Measurements from ENCODE around the gene SLC12A5. TPM values are rescaled to one million over a fixed set of nuclear protein-coding genes. Genes with fewer than 3 reads are reported as not detected.
"Not testable (repeated sequence)": the region's sequence is repeated elsewhere in the genome, so short reads cannot be mapped to it uniquely, and the experiment has no call there.

The SLC12A5 gene
- total RNA-seq (2014; rRNA removed; shearing (Covaris generic)) = 0.21 and 4.3 TPM in 2 replicates

DNA sequence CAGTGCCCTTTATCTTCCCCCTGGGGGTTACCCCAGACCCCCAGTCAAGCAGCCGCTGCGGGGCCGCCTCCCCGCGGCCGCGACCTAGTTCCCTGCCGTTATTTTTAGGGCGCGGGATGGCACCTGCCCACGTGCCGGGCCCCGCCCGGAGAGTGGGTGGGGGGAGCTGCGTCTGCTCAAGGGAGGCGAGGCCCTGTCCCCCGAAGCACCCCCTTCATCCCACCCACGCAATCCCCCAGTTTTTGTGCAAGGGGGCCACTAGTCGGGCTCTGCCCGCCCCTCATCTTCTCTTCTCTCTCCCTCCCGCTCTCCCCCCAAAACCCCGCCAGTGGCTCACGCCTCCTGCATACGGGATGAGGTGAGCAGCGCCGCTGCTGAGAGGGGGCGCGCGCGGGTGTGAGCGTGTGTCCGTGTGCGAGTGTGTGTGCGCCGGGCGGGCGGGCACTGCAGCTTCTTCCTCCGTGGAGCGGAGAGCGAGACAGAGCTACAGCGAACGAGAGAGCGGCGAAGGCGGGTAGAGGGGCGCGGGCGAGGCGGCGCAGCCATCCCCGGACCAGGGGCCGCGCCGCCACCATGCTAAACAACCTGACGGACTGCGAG lies at the start of gene SLC12A5:
Gene SLC12A5, plus strand, starts transcription at position 444 of the 600 bp plus-strand sequence. Its CDS starts 130 bp downstream, at position 574.
- no peak for DNase-seq (ENCODE audit: low spot score)

DNA sequence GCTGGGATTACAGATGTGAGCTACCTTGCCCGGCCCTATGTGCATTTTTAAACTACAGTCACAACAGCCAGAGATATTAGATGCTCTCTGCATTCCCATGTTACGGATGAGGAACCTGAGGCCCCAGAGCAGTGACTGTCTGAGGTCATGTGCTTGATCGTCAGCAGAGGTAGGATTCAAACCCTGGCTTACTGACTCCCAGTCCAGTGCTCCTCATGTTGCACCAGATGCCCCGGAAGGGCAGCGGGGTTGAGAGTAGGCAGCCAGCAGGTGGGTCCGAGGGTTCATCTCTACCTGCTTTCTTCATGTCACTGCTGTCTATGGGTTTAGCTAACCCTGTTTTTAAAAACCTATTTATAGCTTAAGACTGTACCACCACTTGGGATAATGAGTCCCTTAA lies 47.8 kb upstream of the SLC12A5 start:
- no peak for DNase-seq (ENCODE audit: low spot score)

DNA sequence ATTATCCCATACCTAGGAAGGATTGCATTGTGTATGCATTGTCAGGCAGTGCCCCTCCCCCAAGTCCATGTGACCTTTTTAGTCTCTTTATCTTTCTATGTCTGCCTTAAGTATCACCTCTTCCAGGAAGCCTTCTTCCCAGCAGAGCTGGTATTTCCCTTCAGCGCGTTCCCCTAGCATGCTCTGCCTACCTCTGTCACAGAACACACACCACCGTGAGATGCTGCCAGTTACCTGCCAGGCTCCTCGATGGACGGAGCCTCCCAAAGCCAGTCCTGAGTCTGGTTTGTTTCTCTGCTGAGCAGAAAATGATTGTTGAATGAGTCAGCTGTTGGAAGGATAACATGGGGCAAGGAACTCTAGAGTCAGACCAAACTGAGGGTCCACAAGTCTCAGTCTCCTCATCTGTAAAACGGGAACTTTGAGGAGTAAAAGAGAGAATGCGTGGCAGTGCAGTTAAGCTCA lies 45.7 kb upstream of the SLC12A5 start:
- no peak for DNase-seq (ENCODE audit: low spot score)

DNA sequence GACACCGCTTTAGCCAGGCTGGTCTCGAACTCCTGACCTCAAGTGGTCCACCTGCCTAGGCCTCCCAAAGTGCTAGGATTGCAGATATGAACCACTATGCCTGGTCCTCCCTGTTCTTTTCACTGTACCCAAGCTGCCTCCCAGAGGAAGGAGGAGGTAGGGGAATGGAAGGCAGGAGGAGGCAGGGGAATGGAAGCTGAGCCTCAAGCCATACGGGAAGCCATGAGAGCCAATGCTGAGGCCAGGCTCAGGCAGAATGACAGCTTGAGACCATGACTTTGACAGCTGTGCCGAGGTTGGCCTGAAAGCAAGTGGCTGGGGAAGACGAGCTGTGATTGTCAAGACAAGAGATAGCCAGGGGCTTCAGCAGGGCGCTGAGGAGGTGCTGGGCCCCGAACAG lies 43.4 kb upstream of the SLC12A5 start:
- no peak for DNase-seq (ENCODE audit: low spot score)

DNA sequence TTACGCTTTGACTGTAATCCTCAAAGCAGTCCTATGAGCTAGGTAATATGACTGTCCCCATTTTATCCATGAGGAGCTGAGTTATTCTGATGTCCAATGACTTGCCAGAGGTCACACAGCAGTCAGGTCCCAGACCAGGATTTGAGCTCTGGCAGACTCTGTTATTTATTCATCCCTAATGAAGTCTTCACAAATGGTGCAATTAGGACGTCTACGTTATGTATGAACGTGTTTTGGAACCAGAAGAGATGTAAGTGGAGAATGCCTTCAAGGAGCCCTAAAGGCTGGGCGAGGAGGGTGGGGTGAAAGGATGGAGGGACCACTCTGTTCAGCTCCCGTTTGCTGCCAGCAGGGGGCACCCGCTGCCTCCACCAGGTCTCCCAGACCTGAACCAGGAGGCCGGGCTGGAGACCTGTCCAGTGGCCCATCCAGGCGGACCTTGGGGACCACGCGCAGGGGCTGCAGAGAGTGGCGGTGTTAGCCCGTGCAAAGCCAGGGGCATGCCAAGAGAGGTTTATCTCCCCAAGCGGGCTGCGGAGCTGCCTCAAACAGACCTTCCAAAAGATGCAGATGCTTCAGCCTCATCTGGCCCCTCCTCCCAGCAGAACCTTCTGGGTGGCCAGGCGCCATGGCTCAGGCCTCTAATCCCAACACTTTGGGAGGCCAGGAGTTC lies 41.8 kb upstream of the SLC12A5 start:
- DNase-seq (ENCODE audit: low spot score) = peak; percentile 56

DNA sequence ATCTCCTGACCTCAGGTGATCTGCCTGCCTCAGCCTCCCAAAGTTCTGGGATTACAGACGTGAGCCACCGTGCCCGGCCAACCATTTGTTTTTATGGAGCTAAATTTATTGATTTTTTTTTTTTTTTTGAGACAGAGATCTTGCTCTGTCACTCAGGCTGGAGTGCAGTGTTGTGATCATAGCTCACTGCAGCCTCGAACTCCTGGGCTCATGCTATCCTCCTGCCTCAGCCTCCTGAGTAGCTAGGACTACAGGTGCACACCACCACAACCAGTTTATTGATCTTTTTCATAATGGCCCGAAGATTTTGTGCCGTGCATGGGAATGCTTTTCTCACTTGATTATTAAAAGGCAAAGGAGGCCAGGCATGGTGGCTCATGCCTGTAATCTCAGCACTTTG lies 40.2 kb upstream of the SLC12A5 start:
- not testable (repeated sequence) for DNase-seq (ENCODE audit: low spot score)

DNA sequence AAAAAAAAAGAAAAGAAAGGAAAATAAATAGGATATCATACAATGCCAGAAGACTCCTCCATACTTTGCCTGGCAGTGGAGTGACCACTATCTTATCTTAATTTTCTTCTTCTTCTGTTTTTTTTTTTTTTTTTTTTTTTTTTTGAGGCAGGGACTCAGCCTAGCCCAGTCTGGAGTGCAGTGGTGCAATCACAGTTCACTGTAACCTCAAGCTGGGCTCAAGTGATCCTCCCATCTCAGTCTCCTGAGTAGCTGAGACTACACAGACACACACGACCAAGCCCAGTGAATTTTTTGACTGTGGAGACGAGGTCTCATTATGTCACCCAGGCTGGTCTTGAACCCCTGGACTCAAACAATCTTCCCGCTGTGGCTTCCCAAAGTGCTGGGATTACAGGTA lies 37.4 kb upstream of the SLC12A5 start:
- DNase-seq (ENCODE audit: low spot score) = no peak

DNA sequence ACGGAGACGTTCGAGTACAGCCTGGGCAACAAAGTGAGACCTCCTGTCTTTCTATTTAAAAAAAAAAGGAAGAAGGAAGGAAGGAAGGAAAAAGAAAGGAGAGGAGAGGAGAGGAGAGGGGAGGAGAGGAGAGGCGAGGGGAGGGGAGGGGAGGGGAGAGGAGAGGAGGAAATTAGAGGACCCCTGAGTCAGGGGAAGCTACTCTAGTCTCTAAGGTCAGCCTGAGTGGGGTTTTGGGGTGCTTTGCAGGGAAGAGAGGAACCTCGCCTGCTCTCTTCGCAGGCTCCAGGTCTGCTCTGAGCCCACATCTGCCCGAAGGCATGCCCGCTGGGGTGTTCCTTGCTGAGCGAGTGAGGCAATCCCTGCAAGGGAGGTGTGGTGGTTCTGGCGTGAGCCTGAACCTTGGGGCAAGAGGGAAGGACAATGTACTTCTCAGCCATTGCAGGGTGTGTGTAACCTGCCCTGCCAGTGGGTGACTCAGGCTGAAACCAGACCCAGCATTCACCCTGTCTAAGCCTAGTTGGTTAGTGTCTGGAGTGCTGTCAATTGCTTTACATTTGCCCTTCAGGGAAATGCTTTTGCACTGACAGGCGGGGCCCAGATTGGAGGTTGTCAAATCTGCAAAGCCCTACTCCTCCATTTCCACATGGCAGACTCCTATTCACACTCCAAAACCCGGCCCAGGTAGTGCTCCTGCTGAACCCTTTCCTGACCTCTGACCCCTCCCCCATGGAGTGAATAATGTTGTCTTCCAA lies 35.6 kb upstream of the SLC12A5 start:
- DNase-seq (ENCODE audit: low spot score) = peak; percentile 78

DNA sequence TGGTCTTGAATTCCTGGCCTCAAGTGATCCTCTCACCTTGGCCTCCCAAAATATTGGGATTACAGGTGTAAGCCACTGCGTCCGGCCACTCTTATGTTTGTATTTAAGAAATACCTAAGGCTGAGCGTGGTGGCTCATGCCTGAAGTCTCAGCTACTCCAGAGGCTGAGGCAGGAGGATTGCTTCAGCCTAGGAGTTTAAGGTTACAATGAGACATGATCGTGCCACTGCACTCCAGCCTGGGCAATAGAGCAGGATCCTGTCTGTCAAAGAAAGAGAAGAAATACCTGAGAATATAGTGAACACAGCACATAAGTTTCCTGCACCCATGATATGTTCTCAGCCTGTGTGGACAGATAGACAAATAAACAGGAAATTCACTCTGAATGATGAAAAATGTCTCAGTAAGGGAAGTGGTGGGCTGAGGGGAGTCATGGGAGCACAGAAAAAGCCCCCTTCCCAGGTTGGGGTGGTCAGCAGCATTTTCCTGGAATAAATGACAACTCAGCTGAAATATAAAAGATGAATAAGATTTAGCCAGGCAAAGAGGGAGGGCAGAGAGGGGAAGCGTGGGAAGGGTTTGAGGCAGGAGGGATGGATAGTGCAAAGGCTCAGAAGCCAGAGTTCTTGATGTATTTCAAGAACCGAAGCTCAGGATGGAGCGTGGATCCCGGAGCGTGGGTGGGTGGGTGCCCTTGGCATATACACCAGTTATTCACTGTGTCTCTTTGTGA lies 34.1 kb upstream of the SLC12A5 start:
- DNase-seq (ENCODE audit: low spot score) = no peak

DNA sequence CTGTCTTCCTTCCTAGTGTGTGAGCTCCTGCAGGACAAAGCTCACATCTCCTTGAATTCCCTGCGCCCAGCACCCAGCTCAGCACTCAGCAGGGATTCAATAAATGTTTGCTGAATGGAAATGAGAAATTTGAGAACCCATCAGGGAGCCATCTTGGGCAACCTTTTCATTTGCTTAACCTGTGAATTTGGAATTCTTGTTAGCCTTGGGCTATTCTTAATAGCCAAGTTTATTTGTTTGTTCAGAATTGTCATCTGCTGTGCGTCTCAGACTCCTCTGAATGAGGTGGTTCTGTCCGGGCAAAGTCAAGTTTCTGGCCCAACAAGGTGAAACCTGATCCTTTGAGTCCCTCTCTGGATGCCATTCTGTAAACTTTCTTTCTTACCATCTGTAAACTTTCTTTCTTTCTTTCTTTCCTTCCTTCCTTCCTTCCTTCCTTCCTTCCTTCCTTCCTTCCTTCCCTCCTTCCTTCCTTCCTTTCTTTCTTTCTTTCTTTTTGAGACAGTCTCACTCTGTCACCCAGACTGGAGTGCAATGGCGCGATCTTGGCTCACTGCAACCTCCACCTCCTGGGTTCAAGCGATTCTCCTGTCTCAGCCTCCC lies 33.4 kb upstream of the SLC12A5 start:
- DNase-seq (ENCODE audit: low spot score) = not testable (repeated sequence)

DNA sequence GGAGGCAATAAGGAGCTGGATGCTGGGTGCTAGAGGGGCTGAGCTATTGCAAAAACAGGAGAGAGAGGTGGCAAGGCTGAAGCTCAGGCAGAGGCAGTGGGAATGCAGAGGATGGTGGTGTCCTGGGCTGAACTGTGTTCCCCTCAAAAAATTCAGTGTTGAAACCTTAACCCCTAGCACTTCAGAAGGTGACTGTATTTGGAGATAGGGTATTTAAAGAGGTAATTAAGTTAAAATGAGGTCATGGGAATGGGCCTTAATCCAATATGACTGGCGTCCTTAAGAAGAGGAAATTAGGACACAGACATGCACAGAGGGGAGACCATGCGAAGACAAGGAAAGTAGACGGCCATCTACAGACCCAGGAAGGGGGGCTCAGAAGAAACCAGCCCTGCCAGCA lies 31.8 kb upstream of the SLC12A5 start:
- no peak for DNase-seq (ENCODE audit: low spot score)

DNA sequence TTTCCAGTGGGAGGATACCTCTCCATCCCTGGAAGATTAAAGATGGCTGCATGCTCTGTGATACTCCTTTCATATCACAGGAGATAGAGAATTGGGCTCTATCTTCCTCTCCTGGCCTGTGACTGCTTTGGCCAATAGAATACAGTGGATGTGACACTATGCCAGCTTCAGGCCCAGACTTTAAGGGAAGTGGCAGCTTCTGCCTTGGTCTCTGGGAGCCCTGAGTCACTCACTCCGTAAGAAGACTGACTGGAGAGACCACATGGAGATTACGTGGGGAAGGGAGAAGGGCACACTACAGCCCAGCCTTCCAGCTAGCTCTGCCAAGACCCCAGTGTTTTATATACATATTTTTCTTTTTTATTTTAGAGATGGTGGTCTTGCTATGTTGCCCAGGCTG lies 30.7 kb upstream of the SLC12A5 start:
- DNase-seq (ENCODE audit: low spot score) = no peak

DNA sequence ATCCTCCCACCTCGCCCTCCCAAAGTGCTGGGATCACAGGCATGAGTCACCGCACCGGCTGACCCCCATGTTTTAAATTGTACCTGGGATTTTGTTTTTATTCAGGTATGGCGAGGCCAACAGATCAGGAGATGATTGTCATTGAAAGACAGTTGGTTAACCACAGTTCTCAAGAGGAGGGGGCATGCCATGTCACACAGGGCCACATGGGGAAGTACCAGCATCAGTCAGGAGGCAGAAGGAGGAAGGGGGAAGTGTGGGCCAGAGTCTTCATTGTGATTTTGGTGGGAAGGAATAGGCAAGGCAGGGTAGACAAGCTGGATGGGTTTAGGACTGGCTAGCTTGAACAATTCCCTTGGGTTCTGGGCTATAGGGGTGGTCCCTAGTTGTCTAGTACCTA lies 30.3 kb upstream of the SLC12A5 start:
- DNase-seq (ENCODE audit: low spot score) = no peak

DNA sequence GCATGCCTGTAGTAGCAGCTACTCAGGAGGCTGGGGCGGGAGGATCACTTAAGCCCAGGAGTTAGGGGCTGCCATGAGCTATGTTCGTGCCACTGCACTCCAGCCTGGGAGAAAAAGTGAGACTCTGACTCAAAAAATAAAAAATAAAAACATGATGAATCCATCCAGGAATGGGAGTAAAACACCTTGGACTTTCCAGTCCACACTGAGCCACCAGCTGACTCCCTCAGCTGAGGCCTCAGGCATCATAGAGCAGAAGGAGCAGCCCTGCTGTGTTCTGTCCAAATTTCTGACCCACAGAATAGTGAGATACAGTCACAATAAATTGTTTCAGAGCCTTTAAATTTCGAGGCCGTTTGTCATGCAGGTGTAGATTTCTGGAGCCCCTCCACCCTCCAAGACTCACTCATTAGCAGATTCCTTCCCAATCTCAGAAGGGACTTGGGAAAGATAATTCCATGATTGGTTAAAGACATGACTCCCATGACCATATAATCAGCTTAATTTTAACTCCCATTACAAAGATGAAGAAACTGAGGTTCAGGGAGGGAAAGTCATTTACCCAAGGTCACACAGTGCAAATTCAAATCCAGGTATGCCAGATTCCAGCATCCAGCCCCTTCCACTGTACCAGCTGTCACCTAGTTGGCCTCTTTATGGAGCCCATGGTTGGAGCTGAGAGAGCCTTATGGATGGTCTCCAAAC lies 29.3 kb upstream of the SLC12A5 start:
- DNase-seq (ENCODE audit: low spot score) = no peak

DNA sequence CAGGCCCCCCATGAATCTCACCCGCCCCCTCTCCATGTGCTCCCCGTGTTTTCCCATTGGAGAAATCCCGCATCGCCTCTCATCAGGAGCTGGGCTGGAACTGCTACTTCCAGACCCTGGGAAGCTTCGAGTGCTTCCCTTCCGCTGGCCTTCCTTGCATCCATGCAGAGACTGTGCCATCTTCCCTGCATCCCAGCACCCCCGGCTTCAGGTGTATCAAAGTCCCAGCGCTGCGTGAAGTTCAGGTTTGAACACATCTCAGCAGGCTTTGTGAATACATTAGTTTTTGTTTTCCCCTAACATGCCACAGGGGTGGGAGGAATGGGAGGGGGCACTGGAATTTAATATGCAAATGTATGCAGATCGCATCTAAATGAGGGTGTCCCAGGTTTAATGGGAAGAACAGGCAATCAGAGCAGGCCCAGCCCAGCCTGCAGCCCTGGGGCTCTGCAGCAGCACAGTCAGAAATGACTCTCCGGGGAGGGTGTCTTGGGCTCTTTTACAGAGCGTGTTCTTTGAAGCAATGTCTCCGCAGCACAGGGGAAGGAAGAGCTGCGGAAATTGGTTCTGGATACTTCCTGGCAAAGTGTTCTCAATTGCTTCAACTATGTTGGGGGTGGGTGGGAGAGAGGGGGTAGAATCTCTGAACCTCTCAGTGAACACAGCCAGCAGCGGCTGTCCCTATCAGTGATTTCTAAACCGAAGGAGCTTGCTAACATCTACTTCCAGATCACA lies 28.6 kb upstream of the SLC12A5 start:
- DNase-seq (ENCODE audit: low spot score) = no peak

DNA sequence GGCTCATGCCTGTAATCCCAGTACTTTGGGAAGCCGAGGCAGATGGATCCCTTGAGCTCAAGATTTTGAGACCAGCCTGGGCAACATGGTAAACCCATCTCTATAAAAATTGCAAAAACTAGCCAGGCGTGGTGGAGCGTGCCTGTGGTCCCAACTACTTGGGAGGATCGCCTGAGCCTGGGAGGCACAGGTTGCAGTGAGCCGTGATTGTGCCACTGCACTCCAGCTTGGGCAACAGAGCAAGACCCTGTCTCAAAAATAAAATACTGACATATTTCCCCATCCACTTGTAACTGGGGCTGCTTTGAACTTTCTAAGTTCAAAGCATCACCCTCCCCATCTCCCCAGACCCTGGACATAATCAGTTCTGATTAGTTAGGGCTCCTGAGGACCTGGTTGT lies 27.5 kb upstream of the SLC12A5 start:
- no peak for DNase-seq (ENCODE audit: low spot score)

DNA sequence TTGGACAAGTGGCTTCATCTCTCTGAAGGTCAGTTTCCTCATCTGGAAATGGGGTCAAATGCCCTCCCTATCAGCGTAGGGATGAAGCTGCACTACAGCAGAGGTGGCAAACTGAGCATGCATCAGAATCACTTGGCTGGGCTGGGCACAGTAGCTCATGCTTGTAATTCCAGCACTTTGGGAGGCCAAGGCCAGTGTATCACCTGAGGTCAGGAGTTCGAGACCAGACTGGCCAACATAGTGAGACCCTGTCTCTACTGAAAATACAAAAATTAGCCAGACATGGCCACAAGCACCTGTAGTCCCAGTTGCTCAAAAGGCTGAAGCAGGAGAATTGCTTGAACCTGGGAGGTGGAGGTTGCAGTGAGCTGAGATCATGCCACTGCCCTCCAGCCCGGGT lies 27.0 kb upstream of the SLC12A5 start:
- no peak for DNase-seq (ENCODE audit: low spot score)

DNA sequence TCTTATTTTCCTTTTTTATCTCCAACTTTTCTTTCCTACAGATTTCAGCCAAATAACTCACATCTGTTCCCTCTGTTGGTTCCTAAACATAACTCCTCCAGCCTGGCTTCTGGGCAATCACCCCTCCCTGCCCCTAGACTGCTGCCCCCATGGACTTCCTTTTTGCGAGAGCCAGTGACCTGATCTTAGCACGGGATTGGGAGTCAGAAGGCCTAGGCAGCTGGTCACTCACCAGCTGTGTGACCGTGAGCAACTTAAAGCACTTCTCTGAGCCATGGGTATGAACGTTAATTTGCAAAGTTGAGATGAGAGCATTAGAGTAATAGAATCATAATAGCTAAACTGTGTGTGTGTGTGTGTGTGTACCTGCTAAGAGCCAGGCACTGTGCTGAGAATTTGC lies 24.8 kb upstream of the SLC12A5 start:
- no peak for DNase-seq (ENCODE audit: low spot score)

DNA sequence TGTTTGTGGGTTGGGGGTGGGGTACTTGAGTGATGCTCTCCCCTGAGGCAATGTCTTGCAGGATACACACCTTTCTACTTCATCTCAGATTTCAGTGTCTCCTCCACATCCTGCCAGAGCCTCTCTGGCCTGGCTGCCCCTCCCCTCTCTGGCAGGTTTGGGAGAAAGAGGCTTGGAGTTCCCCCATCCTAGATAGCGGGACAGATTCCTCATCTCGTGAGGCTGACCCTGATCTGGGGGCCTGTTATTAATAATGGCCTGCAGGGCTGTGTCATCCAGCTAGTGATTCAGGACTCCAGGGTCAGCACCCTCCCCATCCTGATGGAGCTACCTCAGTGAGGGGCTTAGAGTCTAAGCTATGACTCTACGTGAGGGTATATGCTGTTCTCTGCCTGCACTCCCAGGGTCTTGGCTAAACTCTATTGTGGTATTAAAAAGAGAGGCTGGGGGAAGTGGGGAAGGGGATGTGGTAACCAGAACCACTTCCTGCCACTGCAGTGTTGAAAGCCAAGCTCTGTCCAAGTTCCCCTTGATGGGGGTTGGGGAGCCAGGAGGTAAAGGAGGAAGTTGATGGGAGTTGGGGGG lies 24.0 kb upstream of the SLC12A5 start:
- no peak for DNase-seq (ENCODE audit: low spot score)

Measured in H4 (cell line).